Measurements from ENCODE around the gene C2CD2. TPM values are rescaled to one million over a fixed set of nuclear protein-coding genes. Genes with fewer than 3 reads are reported as not detected.

C2CD2 gene
- total and polyA plus RNA-seq, 2 of the 8 experiments (the other 6 are each of a cell fraction or from before 2014, with no cell fraction given): 10.4 to 13.0 TPM

DNA sequence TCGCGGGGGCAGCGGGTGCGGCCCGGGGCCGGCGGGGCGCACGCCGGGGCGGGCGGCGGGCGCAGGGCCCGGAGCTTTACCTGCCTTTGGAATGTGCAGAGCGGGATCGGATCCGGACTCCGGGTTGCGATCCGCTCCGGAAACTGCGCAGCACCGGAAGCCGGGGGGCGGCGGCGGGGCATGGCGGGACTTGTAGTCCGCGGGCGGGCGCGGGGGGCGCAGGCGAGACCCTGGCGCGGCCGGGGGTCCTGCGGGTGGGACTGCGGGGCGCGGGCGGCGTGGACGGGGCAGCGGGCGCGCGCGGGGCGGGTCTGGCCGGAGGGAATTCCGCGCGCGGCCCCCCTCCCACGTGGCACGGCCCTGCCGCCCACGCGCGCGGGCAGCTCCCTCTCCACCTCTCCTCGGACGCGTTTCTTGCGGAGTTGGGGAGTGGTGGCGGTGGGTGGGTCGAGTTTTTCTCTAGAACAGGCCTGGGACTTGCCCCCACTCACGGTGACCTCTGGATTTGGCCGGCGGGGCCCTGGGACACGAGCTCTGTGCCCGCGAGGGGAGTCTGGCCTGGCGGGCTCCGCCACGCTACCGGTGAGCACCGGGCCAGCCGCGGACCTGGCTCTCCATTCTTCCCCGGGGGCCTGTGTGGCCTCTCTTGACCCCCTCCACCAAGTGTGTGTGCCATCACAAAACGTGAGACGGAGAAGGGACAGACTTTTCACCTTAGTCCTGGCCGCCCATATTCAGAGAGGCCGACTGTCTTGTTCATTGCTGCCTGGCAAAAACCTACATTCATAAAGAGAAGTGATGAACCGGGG, 74.4 kb downstream of the C2CD2 start, which contains the start of gene PRDM15:
PRDM15 (minus strand) TSS at position 155 of the 809 bp plus-strand sequence. CDS start 18,981 bp downstream, outside the sequence.
- H2BK5ac ChIP-seq (ENCODE audit: low read depth, low read length): peak within 1 kb of the TSS; percentile 44; the same call in 1 of the 2 replicates
- H3K27me3 ChIP-seq (replicated peaks in 1 of 4; ENCODE audit: control insufficient read depth in 3 of 4, extremely low read depth in 1 of 4, insufficient read depth in 3 of 4, low read length in 3 of 4): no peaks in the 10 kb centered on the region
- peak within 1 kb of the TSS; percentile 69 to 92 (median 78) for H3K4me3 ChIP-seq (ENCODE audit: extremely low read depth in 1 of 4, insufficient read depth in 2 of 4, low read depth in 3 of 4, low read length in 4 of 4)
- H3K4me1 ChIP-seq (replicated peaks in 1 of 4; ENCODE audit: control insufficient read depth in 3 of 4, insufficient read depth in 4 of 4, low read length in 3 of 4): peaks cover 0 to 6% (median 0%) of the 10 kb centered on the region in 4 experiments; a peak in 3 of 7 replicates
- no peak within 1 kb of the TSS for H2BK120ac ChIP-seq (replicated peaks; ENCODE audit: low read depth, low read length)
- H3K23me2 ChIP-seq (ENCODE audit: low read depth, low read length): peaks cover 4% of the 10 kb centered on the region; the same call in 1 of the 2 replicates
- no peak within 1 kb of the TSS for H2BK20ac ChIP-seq (ENCODE audit: low read length)
- H2AK5ac ChIP-seq (ENCODE audit: low read depth, low read length): no peak within 1 kb of the TSS
- no peak within 1 kb of the TSS; the same call in none of the 2 replicates for H3K18ac ChIP-seq (ENCODE audit: extremely low read depth, low read length)
- peak within 1 kb of the TSS; percentile 68 to 93 for H3K4me2 ChIP-seq (ENCODE audit: insufficient read depth in 1 of 2, low read depth in 2 of 2, low read length in 2 of 2)
- peak within 1 kb of the TSS; percentile 84 for H4K8ac ChIP-seq (ENCODE audit: extremely low read depth, insufficient read depth, low read length)
- no peaks in the 10 kb centered on the region for H3K36me3 ChIP-seq (ENCODE audit: control insufficient read depth in 2 of 4, insufficient read depth in 4 of 4, low read length in 3 of 4)
- POLR2A ChIA-PET (ENCODE audit: partially characterized antibody): interaction anchor here (0.7 to 1.9 kb wide), 8 partner anchors 8 to 82 kb away, joined by 3 to 10 read pairs (median 4); no protein-coding TSS in a partner anchor
- peak within 1 kb of the TSS; percentile 80 for H4K5ac ChIP-seq (ENCODE audit: insufficient read length, low read depth, low read length)
- no peak within 1 kb of the TSS; the same call in 1 of the 2 replicates for H3K27ac ChIP-seq (ENCODE audit: low read depth, low read length)
- peak within 1 kb of the TSS; percentile 71 for H4K91ac ChIP-seq (replicated peaks; ENCODE audit: insufficient read length, low read length)
- H2BK12ac ChIP-seq (ENCODE audit: low read depth, low read length): no peak within 1 kb of the TSS
- no peak for FAIRE-seq
- H3K4ac ChIP-seq (replicated peaks; ENCODE audit: insufficient read length, low read depth, low read length): no peak within 1 kb of the TSS
- CTCF ChIA-PET (ENCODE audit: partially characterized antibody): interaction anchor here (2.0 to 2.1 kb wide), 2 partner anchors 15 to 238 kb away, joined by 8 read pairs; no protein-coding TSS in a partner anchor
- peak within 1 kb of the TSS; percentile 35 to 85 (median 53); a peak in 5 of 7 replicates for H3K9ac ChIP-seq (replicated peaks in 1 of 4; ENCODE audit: extremely low read depth in 1 of 4, low read depth in 3 of 4, low read length in 3 of 4)
- no peaks in the 10 kb centered on the region for H3K9me3 ChIP-seq (ENCODE audit: insufficient read depth in 2 of 2, low read depth in 1 of 2, low read length in 1 of 2)
- H3K23ac ChIP-seq (ENCODE audit: insufficient read length): no peak within 1 kb of the TSS
- H4K20me1 ChIP-seq (replicated peaks in 1 of 2; ENCODE audit: control insufficient read depth in 1 of 2, insufficient read depth in 2 of 2, low read length in 2 of 2): peaks cover 0 to 3% of the 10 kb centered on the region in 2 experiments
- WGBS, 2 experiments (ENCODE audit: extremely low coverage in 1 of 2, insufficient coverage in 1 of 2, insufficient read length in 1 of 2, insufficient replicate concordance in 2 of 2, low coverage in 1 of 2, low lambda C conversion rate in 2 of 2, missing lambda C conversion rate in 1 of 2): 20% methylated on average over 12 of the region's 89 CpGs; no CpG with 5 or more reads in 1 of the 2 experiments
- H2BK15ac ChIP-seq (ENCODE audit: low read length): no peak within 1 kb of the TSS
- H3K56ac ChIP-seq (replicated peaks; ENCODE audit: insufficient read length, low read depth, low read length): peak within 1 kb of the TSS; percentile 52
- no peak within 1 kb of the TSS for H3K14ac ChIP-seq (ENCODE audit: insufficient read length)
- DNase-seq (ENCODE audit: low read depth in 1 of 2, low spot score in 2 of 2): peak in 1 of 2 experiments; percentile 88
- H2AFZ ChIP-seq (ENCODE audit: low read length): no peak within 1 kb of the TSS; the same call in 1 of the 2 replicates
- 0 out of 2 replicates have a peak, but pooled peaks cover 2% of the 10 kb centered on the region for H3K79me1 ChIP-seq (ENCODE audit: low read depth, low read length)
- H3K79me2 ChIP-seq (ENCODE audit: control insufficient read depth in 1 of 2, insufficient read depth in 2 of 2, low read length in 2 of 2): peaks cover 0 to 34% of the 10 kb centered on the region in 2 experiments; a peak in 2 of 4 replicates
- no peak for TF ChIP-seq ZNF274 (IDR thresholded peaks at IDR 0.05; ENCODE audit: borderline replicate concordance, extremely low read depth, low read length)
- TF ChIP-seq SP4 (IDR thresholded peaks at IDR 0.05; ENCODE audit: low read length): no peak
- TF ChIP-seq KDM4A (IDR thresholded peaks at IDR 0.05; ENCODE audit: low read depth, low read length, severe bottlenecking): peak; percentile 89
- TF ChIP-seq TCF12 (IDR thresholded peaks at IDR 0.05; ENCODE audit: low read depth, low read length): no peak
- TF ChIP-seq SIRT6 (IDR thresholded peaks at IDR 0.05; ENCODE audit: low read length): no peak
- TF ChIP-seq EZH2 (IDR thresholded peaks at IDR 0.05; ENCODE audit: low read depth, low read length, severe bottlenecking): no peak
- TF ChIP-seq POLR2A (IDR thresholded peaks at IDR 0.05; ENCODE audit: control extremely low read depth in 1 of 2, low read depth in 2 of 2, low read length in 2 of 2): 0 out of 3 replicates have a peak, but pooled peaks of 1 of the 2 experiments have one; percentile 45
- TF ChIP-seq CHD1 (IDR thresholded peaks at IDR 0.05; ENCODE audit: low read depth, low read length): no peak
- TF ChIP-seq, protein P1, sequence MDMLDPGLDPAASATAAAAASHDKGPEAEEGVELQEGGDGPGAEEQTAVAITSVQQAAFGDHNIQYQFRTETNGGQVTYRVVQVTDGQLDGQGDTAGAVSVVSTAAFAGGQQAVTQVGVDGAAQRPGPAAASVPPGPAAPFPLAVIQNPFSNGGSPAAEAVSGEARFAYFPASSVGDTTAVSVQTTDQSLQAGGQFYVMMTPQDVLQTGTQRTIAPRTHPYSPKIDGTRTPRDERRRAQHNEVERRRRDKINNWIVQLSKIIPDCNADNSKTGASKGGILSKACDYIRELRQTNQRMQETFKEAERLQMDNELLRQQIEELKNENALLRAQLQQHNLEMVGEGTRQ (IDR thresholded peaks at IDR 0.05; ENCODE audit: low read length): no peak
- TF ChIP-seq, protein P2, sequence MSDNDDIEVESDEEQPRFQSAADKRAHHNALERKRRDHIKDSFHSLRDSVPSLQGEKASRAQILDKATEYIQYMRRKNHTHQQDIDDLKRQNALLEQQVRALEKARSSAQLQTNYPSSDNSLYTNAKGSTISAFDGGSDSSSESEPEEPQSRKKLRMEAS (IDR thresholded peaks at IDR 0.05): peak; percentile 50; the same call in 1 of the 2 replicates
